NCI-H460 (cell line): ENCODE measurements around the gene PTPRE. TPM values are rescaled to one million over a fixed set of nuclear protein-coding genes. Genes with fewer than 3 reads are reported as not detected.

ENCODE experiments used
- DNase-seq: peaks from one replicate; pipeline ENCODE4 v3.0.0-alpha.2; 2016; ENCODE audit warnings: low read depth; ENCODE audit errors: extremely low read depth
- total RNA-seq: library from RNA; depleted of rRNA; stranded (reverse); fragments of >200 nt; shearing (Covaris generic); gene quantifications from 2 replicates; pipeline ENCODE4 v1.2.3, GENCODE V29; 2014

Gene PTPRE
- total RNA-seq, 1 experiment from 2014 or later, result 4.0 TPM

DNA sequence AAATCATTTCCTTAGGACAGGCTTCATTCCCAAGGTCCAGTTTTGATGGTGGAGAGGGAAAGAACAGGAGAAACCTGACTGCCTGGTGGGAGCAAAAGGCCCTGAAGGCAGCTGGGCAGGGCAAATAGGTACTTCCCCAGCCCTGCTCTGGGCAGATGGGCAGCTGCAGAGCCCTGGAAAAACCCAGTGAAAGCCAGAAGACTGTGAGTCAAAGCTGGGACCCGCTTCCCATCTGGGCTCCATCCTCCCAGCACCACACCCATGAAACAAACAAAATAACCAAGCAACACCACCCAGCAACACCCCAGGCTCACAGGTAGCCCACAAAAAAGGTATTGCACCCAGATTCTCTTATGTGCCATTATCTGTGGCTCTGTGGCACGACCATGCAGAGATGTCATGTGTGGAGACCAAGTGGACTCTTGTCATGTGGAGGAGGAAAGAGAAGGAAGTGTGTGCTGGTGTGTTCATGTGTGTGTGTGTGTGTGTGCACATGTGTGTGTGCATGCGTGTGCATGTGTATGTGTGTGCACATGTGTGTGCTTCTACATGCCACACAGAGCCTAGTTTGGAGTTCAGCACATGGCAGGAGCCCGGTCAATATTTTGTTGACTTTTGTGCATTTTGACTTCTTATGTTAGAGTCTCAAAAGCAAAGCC lies 24.0 kb upstream of the PTPRE start:
- no peak for DNase-seq

DNA sequence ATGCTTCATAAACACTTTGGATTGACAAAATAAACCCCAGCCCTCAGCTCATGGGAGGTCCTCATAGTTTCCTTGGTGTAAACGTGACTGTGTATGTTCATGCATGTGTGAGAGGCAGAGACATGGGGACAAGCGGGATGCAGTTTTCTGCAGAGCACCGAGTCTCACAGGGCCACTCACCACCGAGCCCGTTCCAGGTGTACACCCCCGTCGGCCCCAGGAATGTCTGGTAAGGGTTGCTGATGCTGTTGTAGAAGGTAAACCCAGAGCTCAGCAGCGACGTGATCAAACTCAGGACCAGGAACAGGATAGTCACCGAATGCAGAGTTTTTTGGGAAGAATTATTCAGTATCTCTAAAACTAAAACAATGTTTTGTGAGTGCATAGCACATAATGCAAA lies 23.4 kb upstream of the PTPRE start:
- DNase-seq, result no peak

DNA sequence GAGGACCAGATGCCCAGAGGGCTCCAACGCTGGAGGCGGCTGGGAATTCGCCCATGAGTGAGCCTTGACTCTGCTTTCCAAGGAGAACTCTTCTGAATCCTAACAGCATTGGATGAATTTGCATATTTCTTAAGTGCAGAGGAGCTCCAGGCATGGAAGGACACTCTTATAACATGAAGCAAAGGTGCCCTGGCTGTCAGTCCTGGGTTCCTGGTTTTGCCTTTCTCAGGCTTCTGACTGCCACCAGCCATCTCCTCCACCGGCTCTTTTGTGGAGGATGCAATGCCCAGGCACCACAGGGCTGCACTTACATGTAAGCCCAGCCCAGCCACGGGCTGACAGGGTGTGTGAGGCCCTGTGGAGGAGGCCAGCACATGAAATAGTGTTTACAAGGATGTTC lies 22.4 kb upstream of the PTPRE start:
- no peak for DNase-seq

DNA sequence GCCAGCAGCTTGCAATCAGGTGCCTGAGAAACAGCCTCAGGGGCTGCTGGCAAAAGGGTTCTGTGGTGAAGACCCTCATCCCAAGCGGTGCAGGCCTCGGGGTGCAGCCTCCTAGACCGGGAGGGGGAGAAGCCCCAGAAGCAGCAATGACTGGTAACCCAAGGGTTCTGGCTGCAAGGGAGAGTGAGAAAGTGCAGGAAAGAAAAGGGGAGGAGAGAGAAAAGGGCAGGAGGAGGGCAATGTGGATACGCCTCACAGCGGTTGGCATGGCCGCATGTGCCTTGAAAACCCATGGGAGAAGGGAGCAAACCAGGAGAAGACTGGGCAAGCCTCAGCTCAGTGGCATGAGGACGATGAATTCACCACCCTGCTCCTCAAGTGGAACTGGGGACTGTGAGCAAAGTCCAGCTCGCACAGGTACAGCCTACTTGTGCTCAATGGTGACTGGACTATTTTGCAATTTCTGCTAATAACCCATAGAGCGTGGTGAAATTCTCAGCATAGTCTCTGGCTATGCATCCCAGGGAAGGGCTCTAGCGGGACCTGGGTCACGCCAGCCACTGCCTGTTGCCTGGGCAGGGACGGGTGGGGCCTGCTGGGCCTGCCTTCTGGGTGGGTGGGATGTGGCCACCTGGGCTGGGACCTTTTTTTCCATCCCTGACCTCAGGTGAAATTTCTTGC lies 20.4 kb upstream of the PTPRE start:
- no peak for DNase-seq

DNA sequence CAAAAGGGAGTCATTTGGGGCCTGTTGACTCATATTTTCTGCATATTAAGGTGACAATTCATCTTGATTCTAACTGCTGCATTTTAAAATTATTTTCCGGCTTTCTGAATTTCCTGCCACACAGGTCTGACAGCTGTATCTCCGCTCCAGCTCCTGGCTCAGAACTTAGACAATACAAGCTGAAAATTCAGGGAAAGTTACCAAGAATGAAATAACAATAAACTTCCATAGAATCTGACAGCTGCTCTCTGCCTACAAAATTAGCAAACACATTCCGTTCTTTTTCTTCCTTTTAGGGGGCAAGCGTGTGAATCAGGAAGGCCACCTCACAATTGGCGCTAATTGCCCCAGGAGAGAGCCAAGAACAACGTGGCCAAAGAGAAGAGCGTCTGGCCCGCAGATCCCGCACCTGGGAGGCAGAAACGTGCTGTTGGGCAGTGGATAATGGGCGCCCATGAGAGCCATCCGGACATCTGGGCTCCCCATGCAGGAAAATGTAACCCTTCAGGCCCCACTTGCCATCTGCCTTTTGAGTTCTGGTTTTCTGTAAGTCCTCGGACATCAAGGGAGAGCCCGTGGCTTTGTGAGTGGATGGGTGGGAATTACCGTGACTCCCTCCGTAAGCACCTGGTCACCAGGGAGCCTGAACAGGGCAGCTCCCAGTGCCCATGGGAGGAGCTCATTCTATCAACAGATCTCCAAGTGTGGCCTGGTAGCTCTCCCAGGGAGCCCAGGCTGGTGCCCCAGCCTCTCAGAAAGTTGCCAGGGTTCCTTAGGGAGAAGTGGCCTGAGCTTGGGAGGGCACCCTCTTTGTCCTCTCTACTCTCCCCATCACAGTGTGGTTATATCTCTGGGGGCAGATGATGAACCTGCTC lies 19.1 kb upstream of the PTPRE start:
- no peak for DNase-seq

DNA sequence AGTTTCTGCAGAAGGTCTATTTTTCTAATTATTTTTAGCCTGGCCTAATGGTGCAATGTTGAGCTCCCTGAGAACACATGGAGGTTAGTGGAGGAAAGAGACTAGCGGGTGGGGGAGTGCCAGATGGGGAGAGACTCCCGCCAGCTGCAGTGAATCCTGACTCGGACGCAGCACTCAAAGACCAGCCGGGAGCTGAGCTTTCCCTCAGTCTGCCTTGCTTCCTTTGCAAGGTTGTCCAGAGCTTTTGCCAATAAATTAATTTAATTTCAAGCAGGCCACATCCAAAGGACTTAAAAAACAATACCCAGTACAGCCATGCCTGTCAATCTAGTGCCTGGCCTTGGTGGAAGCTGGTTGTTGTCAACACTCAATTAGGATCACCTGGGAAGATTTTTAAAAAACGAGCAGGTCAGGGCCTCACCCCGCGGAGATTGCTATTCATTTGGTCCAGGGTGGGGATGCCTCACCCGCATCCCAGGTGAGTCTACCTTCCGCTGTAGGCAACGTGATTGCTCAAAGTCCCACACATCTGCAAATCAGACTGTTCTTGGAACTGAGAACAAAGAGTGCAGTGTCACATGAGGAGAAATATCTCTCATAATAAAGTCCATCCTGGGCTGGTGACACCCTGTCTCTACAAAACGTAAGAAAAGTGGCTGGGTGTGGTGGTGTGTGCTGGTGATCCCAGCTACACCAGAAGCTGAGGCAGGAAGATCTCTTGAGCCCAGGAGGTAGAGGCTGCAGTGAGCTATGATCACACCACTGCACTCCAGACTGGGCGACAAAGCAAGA lies 18.2 kb upstream of the PTPRE start:
- no peak for DNase-seq

DNA sequence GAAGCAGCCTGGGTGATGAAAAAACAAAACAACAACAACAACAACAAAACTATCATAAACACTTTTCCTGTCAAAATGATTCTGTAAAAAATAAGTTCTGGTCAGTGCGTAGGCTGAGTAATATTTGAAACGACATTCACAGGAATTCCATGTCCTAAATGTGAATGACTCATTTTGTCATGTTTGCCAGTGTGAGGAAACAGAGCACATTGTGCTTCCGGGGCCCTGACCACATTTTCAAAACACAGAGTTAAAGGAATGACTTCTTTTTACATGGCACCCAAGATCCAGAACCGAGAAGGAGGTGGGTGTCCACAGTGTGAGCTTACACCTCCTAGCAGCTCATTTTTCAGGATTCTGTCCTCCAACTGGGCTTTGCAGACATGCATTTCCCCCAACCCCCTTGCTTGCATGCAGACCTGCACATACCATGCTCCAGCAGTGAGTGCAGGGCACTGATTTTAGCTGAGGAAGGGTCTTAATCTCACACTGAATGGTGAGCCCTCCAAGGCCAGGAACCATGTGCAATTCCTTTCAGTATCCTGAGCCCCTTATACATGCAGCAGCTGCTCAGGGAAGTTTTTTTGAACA lies 17.2 kb upstream of the PTPRE start:
- no peak for DNase-seq

DNA sequence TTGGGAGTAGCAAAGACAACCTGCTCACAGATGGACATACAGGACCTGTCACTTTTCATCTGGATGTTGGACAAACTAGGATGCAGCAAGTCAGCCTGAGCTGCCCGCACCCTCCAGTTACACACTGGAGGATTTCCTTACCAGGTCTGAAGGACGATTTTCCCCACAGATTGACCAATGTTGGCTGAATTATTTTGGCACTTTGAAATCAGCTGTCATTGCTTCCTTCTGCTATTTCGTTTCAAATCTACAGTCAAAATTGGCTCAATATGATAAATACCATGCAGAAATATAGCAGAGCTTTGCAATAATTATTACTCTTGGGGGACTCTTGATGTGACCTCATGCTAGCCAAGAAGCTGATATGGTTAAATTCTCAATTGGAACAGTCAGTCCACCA lies 16.7 kb upstream of the PTPRE start:
- DNase-seq, result no peak

DNA sequence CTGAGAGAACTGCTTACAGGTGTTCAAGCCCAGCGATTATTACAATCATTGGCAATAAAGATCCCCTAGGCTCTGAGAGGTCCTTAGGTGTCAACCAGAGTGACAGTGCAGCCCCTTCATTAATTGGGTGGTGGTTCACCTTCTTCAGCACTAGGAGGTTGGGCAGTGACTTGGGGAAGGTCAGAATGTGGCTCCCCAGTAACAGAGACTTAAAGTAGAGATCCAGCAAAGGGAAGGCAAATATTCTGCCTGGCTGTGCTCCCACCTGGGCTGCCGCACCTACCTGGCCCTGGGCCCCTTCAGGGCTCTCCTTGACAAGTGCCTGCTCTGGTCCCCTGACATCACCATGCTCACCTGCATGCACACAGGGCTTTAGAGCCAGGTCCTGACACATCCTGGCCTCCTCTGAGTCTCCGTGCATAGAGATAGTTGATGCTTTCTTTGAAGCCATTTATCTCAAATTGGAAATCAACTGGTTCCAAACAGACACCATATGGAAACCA lies 16.0 kb upstream of the PTPRE start:
- no peak for DNase-seq

DNA sequence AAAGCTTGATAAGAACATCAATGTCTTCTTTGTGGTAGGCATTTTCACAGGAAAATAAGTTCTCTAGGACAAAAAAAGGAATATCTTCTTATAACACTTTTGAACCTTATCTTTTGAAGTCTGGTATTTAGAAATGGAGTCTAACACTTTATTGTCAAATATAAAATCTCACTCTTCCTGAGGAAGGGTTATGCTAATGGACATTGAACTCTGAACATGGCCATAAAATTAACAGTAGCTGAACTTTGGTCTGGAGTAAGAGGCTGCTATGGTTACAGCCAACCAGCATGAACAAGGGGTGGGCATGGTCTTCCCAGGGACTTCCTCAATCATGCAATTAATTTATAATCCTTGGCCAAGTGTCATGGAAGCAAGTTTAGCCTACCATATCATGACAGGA lies 14.2 kb upstream of the PTPRE start, which contains the start of gene CLRN3:
CLRN3 (minus strand) TSS at position 199 of the 400 bp plus-strand sequence; CDS start at position 42, 157 bp downstream.
- DNase-seq, result no peak

DNA sequence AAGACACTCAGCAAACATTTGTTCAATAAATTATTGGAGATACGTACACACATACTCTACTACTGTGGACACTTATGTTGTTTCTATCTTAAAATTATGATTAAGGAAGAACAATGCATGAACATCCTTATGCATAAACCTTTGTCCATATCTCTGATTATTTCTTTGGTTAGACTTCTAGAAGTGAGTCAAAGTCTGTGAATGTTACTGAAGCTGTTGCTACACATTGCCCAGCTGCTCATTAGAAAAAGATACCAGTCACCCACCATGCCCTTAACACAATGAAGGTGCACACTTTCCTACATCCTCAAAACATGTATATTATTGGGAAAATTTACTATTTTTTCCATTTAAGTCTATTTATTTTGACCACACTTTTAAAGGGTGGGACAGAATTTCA lies 12.8 kb upstream of the PTPRE start:
- DNase-seq, result no peak

DNA sequence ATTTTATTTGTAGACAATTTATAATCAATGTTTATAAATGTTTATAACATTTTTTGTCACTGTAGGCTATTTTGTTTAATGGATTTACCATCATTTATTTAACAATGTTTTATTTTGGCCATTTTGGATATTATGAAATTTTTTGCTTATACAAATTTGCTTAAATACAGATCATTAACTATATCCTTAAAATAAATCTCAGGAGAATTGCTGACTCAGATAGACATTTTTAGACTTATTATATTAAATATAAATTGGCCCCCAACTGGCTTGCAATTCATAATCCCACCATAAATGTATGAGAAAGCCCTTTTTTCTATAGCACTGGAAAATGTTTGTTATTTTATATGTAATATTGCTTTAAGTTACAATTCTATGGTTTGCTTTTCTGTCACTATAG lies 10.3 kb upstream of the PTPRE start:
- no peak for DNase-seq

DNA sequence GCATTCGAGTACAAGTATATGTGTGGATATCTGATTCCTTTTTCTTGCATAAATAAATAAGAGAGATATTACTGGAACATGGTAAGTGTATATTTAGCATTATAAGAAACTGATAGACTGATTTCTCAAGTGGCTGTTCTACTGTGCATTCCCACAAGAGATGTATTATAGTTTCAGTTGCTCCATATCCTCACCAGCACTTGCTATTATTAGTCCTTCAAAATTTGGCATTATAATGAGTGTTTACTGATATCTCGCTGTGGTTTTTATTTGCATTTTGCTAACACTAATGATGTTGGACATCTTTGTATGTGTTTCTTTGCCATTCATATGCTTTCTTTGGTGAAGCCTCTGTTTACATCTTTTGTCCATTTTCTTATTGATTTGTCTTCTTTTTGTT lies 9.7 kb upstream of the PTPRE start:
- no peak for DNase-seq

DNA sequence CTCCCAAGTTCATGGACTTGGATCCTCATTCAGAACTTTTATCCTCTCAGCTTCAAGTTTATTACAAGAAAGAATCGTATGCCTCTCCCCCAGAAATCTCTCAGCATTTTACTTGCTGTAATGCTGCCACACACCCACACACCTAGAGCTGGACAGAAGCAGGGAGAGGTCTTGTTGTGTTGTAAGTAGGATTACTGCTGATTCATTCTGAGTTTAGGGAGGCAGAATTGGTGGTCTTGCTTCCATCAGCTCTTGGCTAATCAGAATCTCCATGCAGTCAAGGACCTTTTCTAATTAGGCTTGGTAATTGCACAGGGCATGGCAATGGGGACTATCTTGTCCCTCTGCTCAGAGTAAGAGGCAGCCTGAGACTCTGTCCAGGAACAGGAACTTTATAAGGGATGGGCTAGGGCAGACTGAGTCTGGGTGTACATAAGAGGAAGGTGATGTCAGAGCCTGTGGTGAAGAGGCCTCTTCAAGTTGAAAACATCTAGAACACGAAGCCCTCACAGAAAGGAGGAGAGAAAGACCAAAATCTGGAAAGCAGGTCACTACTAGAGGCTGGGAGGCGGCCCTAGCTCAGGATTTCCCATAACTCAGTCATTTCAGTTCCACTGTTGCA lies 7.0 kb upstream of the PTPRE start:
- DNase-seq, result no peak

DNA sequence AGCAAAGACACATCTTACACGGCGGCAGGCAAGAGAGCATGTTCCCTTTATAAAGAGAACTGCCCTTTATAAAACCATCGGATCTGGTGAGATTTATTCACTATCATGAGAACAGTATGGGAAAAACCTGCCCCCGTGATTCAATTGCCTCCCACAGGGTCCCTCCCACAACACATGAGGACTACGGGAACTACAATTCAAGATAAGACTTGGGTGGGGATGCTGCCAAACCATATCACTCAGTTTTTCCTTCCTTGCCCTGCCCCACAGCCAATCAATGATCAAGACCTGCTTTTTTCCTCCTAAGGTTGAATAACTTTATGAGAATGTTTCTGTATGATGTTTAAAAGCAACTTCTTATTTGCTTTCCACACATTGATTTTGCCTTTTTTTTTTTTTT lies 3.1 kb upstream of the PTPRE start:
- DNase-seq, result no peak

DNA sequence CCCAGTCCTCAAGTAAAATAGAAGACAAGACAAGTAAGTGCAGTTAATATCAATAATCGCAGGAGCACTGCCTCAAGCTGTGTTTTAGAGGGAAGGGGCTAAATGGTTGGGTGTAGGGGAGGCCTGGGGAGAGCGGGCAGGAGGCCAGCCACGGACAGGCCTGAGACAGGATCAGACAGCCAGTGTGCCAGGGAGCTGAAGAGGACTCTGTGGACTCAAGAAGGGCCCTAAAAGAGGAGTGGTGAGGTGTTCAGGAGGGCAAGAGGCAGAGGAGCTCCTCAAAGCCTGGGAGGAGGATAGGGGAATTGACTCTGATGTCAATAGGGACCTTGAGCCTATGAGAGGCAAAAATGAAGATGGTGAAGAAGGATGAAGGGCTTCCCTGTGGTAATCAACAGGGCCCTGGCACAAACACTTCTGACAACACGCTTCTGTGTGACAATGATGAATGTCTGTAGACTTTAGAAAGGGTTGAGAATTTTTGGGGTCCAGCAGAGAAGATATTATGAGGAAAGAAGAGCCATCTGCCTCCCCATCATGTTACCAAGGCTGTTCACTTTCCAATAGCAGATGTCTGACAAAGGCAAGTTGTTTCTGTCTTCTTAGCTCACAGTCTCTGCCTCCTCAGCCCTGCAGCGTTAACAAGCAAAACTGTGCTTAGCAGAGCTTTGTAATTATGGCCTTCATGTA lies 2.4 kb upstream of the PTPRE start:
- DNase-seq, result no peak

DNA sequence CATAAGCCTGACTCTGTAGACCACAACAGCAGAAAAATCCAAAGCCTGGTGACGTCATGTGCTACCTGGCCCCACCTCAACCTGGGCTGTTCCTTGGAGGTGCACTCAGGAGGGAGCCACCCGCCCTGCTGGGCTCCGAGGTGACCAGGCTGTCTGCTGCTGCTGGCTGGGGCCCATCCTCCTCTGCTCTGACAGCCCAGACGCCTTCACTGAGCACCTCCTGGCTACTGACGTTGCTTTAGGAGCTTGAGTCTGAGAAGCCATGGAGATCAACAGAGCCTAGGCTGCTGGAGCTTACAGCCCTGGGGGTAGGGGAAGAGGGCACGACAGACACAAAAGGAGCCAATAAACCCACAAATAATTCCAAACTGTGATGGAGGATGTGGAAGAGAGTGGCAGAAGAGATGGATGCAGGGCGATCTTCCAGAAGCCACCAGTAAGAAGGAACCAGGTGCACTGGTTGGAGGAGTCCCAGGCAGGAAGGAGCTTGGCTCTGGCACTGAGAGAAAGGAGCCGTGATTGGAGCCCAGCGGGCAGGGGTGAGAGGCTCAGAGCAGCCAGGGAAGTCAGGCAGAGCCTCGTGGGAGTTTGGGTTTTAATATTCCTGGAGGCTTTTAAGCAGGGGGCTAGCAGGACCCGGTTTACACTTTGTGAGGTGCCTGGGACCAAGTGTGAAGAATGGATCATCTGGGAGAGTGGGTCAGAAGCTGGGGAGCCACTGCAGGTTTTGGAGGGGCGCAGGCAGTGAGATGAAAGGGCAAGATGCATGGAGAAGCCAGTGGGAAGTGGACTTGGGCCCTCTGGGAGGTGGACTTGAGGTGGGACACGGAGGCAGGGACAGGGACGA lies 1.7 kb upstream of the PTPRE start:
- DNase-seq, result no peak

DNA sequence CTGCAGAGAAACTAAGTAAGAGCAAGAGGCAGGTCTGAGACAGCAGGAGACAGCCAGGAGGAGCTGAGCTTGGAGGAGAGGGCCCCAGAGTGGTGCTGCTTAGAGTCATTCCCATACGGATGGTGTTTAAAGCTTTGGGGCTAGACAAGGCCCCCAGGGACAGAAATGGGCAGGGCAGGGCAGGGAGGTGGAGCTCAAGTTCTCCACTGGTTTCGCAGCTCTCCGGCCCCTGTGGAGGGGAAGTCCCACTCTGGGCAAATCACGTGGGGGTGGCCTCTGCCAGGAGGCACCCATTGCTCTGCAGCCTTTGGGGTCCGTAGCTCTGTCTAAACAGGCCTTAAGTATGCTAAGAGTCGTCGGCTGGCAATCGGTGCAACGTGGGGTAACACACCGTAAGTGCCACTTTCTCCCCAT lies 1.0 kb upstream of the PTPRE start:
- DNase-seq, result no peak
